HEK293 (cell line): ENCODE measurements around the gene REEP5.

Experiments
- CTCF ChIA-PET: fragments of 350-600 bp; formaldehyde crosslinking; extraction: SDS; loops from one replicate; lab custom pipeline; 2021; ENCODE audit warnings: antibody characterized with exemption; lab: Yijun Ruan, JAX
- POLR2A ChIA-PET: fragments of 300-600 bp; formaldehyde crosslinking; extraction: SDS; loops from one replicate; lab custom pipeline; 2020; ENCODE audit warnings: antibody characterized with exemption, inconsistent platforms; lab: Yijun Ruan, JAX
- H3K27ac ChIP-seq: fragments of 200-500 bp; sonication (Bioruptor generic); 2 replicates; pipeline ENCODE4 v1.5.1; 2014; ENCODE audit warnings: low read depth, low read length, control low read depth, inconsistent platforms; ENCODE audit errors: extremely low read depth
- H3K36me3 ChIP-seq, 2 experiments: fragments of 200-500 bp in 1 of 2; sonication (Bioruptor generic) in 1 of 2; 1 replicate in 1 of 2; 2 replicates in 1 of 2; pipeline ENCODE4 v1.5.1; 2014 to 2017; ENCODE audit warnings: inconsistent platforms in 2 of 2, low read length in 2 of 2; ENCODE audit not compliant: control insufficient read depth in 2 of 2, insufficient read depth in 1 of 2
- H3K4me1 ChIP-seq: fragments of 200-500 bp; sonication (Bioruptor generic); 2 replicates; pipeline ENCODE4 v1.5.1; 2014; ENCODE audit warnings: mild to moderate bottlenecking, low read length, inconsistent platforms; ENCODE audit not compliant: control insufficient read depth, insufficient read depth
- H3K4me3 ChIP-seq: 2 replicates; pipeline ENCODE4 v1.5.1; 2011; ENCODE audit warnings: low read depth, mild to moderate bottlenecking, control low read depth, low read length, moderate library complexity
- H3K9me3 ChIP-seq: fragments of 200-500 bp; sonication (Bioruptor generic); 2 replicates; pipeline ENCODE4 v1.5.1; 2014; ENCODE audit warnings: low read depth, low read length, inconsistent platforms; ENCODE audit not compliant: control insufficient read depth, insufficient read depth
- BCL11A ChIP-seq: fragments of 450-650 bp; formaldehyde crosslinking; IDR thresholded peaks from 2 replicates; pipeline ENCODE4 v1.5.1; 2016; ENCODE audit warnings: low read depth, missing biosample characterization, missing genetic modification characterization
- FEZF1 ChIP-seq: fragments of 450-650 bp; formaldehyde crosslinking; IDR thresholded peaks from 2 replicates; pipeline ENCODE4 v1.5.1; 2016; ENCODE audit warnings: missing biosample characterization, missing genetic modification characterization
- KLF17 ChIP-seq: fragments of 450-650 bp; formaldehyde crosslinking; IDR thresholded peaks from 2 replicates; pipeline ENCODE4 v1.5.1; 2016; ENCODE audit warnings: missing biosample characterization, missing genetic modification characterization
- PRDM2 ChIP-seq: fragments of 450-650 bp; formaldehyde crosslinking; IDR thresholded peaks from 2 replicates; pipeline ENCODE4 v1.5.1; 2016; ENCODE audit warnings: missing biosample characterization, missing genetic modification characterization, borderline replicate concordance
- PRDM6 ChIP-seq: fragments of 450-650 bp; formaldehyde crosslinking; IDR thresholded peaks from 2 replicates; pipeline ENCODE4 v1.5.1; 2017; ENCODE audit warnings: missing biosample characterization, missing genetic modification characterization
- RBAK ChIP-seq: fragments of 450-650 bp; formaldehyde crosslinking; IDR thresholded peaks from 2 replicates; pipeline ENCODE4 v1.5.1; 2016; ENCODE audit warnings: missing biosample characterization, missing genetic modification characterization
- SCRT1 ChIP-seq: fragments of 450-650 bp; formaldehyde crosslinking; IDR thresholded peaks from 2 replicates; pipeline ENCODE4 v1.5.1; 2016; ENCODE audit warnings: missing biosample characterization, missing genetic modification characterization, borderline replicate concordance
- SCRT2 ChIP-seq: fragments of 450-650 bp; formaldehyde crosslinking; IDR thresholded peaks from 2 replicates; pipeline ENCODE4 v1.5.1; 2016; ENCODE audit warnings: missing biosample characterization, missing genetic modification characterization
- SETDB1 ChIP-seq: IDR thresholded peaks from one replicate; pipeline ENCODE4 v1.6.1; 2017; ENCODE audit warnings: mild to moderate bottlenecking, low read length, moderate library complexity, mixed read lengths; ENCODE audit not compliant: insufficient read length
- ZBTB20 ChIP-seq: fragments of 450-650 bp; formaldehyde crosslinking; IDR thresholded peaks from 2 replicates; pipeline ENCODE4 v1.5.1; 2016; ENCODE audit warnings: missing biosample characterization, missing genetic modification characterization
- ZBTB21 ChIP-seq: fragments of 450-650 bp; formaldehyde crosslinking; IDR thresholded peaks from 2 replicates; pipeline ENCODE4 v1.5.1; 2017; ENCODE audit warnings: missing biosample characterization, missing genetic modification characterization
- ZBTB7A ChIP-seq: fragments of 450-650 bp; formaldehyde crosslinking; IDR thresholded peaks from 2 replicates; pipeline ENCODE4 v1.5.1; 2016; ENCODE audit warnings: low read depth, missing biosample characterization, missing genetic modification characterization
- ZFHX2 ChIP-seq: fragments of 450-650 bp; formaldehyde crosslinking; conservative IDR thresholded peaks from 2 replicates; pipeline ENCODE4 v1.5.1; 2016; ENCODE audit warnings: missing biosample characterization, missing genetic modification characterization
- ZIC2 ChIP-seq: fragments of 450-650 bp; formaldehyde crosslinking; IDR thresholded peaks from 2 replicates; pipeline ENCODE4 v1.5.1; 2016; ENCODE audit warnings: missing biosample characterization, missing genetic modification characterization
- ZNF10 ChIP-seq: fragments of 450-650 bp; formaldehyde crosslinking; IDR thresholded peaks from 2 replicates; pipeline ENCODE4 v1.5.1; 2017; ENCODE audit warnings: missing biosample characterization, missing genetic modification characterization
- ZNF132 ChIP-seq: fragments of 450-650 bp; formaldehyde crosslinking; IDR thresholded peaks from 2 replicates; pipeline ENCODE4 v1.5.1; 2017; ENCODE audit warnings: missing biosample characterization, missing genetic modification characterization, borderline replicate concordance
- ZNF133 ChIP-seq: fragments of 450-650 bp; formaldehyde crosslinking; IDR thresholded peaks from 2 replicates; pipeline ENCODE4 v1.5.1; 2016; ENCODE audit warnings: missing biosample characterization, missing genetic modification characterization
- ZNF157 ChIP-seq: fragments of 450-650 bp; formaldehyde crosslinking; IDR thresholded peaks from 2 replicates; pipeline ENCODE4 v1.5.1; 2016; ENCODE audit warnings: missing biosample characterization, missing genetic modification characterization
- ZNF223 ChIP-seq: fragments of 450-650 bp; formaldehyde crosslinking; IDR thresholded peaks from 2 replicates; pipeline ENCODE4 v1.5.1; 2016; ENCODE audit warnings: missing biosample characterization, missing genetic modification characterization
- ZNF24 ChIP-seq: fragments of 450-650 bp; formaldehyde crosslinking; IDR thresholded peaks from 2 replicates; pipeline ENCODE4 v1.5.1; 2016; ENCODE audit warnings: missing biosample characterization, missing genetic modification characterization
- ZNF248 ChIP-seq: fragments of 450-650 bp; formaldehyde crosslinking; IDR thresholded peaks from 2 replicates; pipeline ENCODE4 v1.5.1; 2017; ENCODE audit warnings: missing biosample characterization, missing genetic modification characterization
- ZNF514 ChIP-seq: fragments of 450-650 bp; formaldehyde crosslinking; IDR thresholded peaks from 2 replicates; pipeline ENCODE4 v1.5.1; 2016; ENCODE audit warnings: missing biosample characterization, missing genetic modification characterization
- ZNF529 ChIP-seq: fragments of 450-650 bp; formaldehyde crosslinking; IDR thresholded peaks from 2 replicates; pipeline ENCODE4 v1.5.1; 2017; ENCODE audit warnings: missing genetic modification characterization, missing biosample characterization; ENCODE audit not compliant: insufficient replicate concordance
- ZNF548 ChIP-seq: fragments of 450-650 bp; formaldehyde crosslinking; IDR thresholded peaks from 2 replicates; pipeline ENCODE4 v1.5.1; 2016; ENCODE audit warnings: missing biosample characterization, missing genetic modification characterization
- ZNF610 ChIP-seq: fragments of 450-650 bp; formaldehyde crosslinking; IDR thresholded peaks from 2 replicates; pipeline ENCODE4 v1.5.1; 2016; ENCODE audit warnings: missing biosample characterization, missing genetic modification characterization, borderline replicate concordance
- ZNF660 ChIP-seq: fragments of 450-650 bp; IDR thresholded peaks from 2 replicates; pipeline ENCODE4 v1.5.1; 2018; ENCODE audit warnings: missing biosample characterization, mild to moderate bottlenecking, missing genetic modification characterization
- ZNF704 ChIP-seq: fragments of 450-650 bp; formaldehyde crosslinking; IDR thresholded peaks from 2 replicates; pipeline ENCODE4 v1.5.1; 2016; ENCODE audit warnings: missing biosample characterization, missing genetic modification characterization
- ZNF707 ChIP-seq: fragments of 450-650 bp; formaldehyde crosslinking; IDR thresholded peaks from 2 replicates; pipeline ENCODE4 v1.5.1; 2016; ENCODE audit warnings: missing biosample characterization, missing genetic modification characterization
- ZNF791 ChIP-seq: fragments of 450-650 bp; formaldehyde crosslinking; IDR thresholded peaks from 2 replicates; pipeline ENCODE4 v1.5.1; 2016; ENCODE audit warnings: missing biosample characterization, missing genetic modification characterization

The REEP5 gene

GRCh38 chr5:112918679-112919078, 3.3 kb downstream of the REEP5 start:
- H3K9me3 ChIP-seq: no peaks in the 10 kb centered on the region
- no peak for TF ChIP-seq ZNF529 (tag by site-specific recombination)
- no peak for TF ChIP-seq ZNF248 (tag by site-specific recombination)
- TF ChIP-seq ZNF548: no peak
- no peak for TF ChIP-seq ZFHX2 (tag by site-specific recombination)
- no peak for TF ChIP-seq ZBTB21 (tag by site-specific recombination)
- TF ChIP-seq KLF17: no peak
- TF ChIP-seq PRDM2 (tag by site-specific recombination): no peak
- no peak for TF ChIP-seq ZBTB7A
- TF ChIP-seq ZNF514: no peak
- TF ChIP-seq SCRT1 (tag by site-specific recombination): peak; percentile 64; the same call in 1 of the 2 replicates
- no peak for TF ChIP-seq ZNF24 (tag by site-specific recombination)
- 0 out of 2 replicates have a peak, but pooled peaks have one; percentile 28 for TF ChIP-seq FEZF1
- TF ChIP-seq BCL11A (tag by site-specific recombination): no peak
- TF ChIP-seq ZNF704: no peak
- peak; percentile 38 for TF ChIP-seq SCRT2
- TF ChIP-seq ZNF660: no peak
- TF ChIP-seq, all 188 proteins: peak for 3
- ChIA-PET POLR2A (interaction anchor here (0.6 kb wide), 1 partner anchor 25 kb away, joined by 3 read pairs; no protein-coding TSS in a partner anchor), CTCF (no interaction called here)
- Histone ChIP-seq H3K36me3 (peaks cover 13 to 58% of the 10 kb centered on the region in 2 experiments), H3K27ac (no peak overlapping the region), H3K4me1 (0 out of 2 replicates have a peak, but pooled peaks cover 3% of the 10 kb centered on the region), H3K4me3 (no peak overlapping the region)

GRCh38 chr5:112918136-112918535, 3.9 kb downstream of the REEP5 start:
- Histone ChIP-seq H3K4me1 (0 out of 2 replicates have a peak, but pooled peaks cover 3% of the 10 kb centered on the region), H3K9me3 (no peaks in the 10 kb centered on the region), H3K4me3 (no peak overlapping the region), H3K36me3 (peaks cover 14 to 60% of the 10 kb centered on the region in 2 experiments), H3K27ac (no peak overlapping the region)
- ChIA-PET POLR2A (interaction anchor here (0.6 kb wide), 1 partner anchor 24 kb away, joined by 3 read pairs; no protein-coding TSS in a partner anchor), CTCF (interaction anchor here (0.7 kb wide), 1 partner anchor 30 kb away, joined by 3 read pairs; no protein-coding TSS in a partner anchor)
- TF ChIP-seq PRDM6 (tag by site-specific recombination): no peak
- TF ChIP-seq ZNF132: no peak
- TF ChIP-seq SETDB1: no peak
- TF ChIP-seq ZNF791 (tag by site-specific recombination): no peak
- TF ChIP-seq ZNF157 (tag by site-specific recombination): no peak
- no peak for TF ChIP-seq ZNF133 (tag by site-specific recombination)
- TF ChIP-seq ZNF223 (tag by site-specific recombination): no peak
- no peak for TF ChIP-seq ZIC2
- TF ChIP-seq ZNF10 (tag by site-specific recombination): no peak
- no peak for TF ChIP-seq RBAK
- TF ChIP-seq ZBTB20 (tag by site-specific recombination): no peak
- TF ChIP-seq ZNF610: no peak
- TF ChIP-seq ZNF707 (tag by site-specific recombination): no peak
